ENCODE results near the gene FIP1L1. TPM values are rescaled to one million over a fixed set of nuclear protein-coding genes. Genes with fewer than 3 reads are reported as not detected.

FIP1L1 gene
- total RNA-seq, 1 experiment from 2014 or later = 47.6 TPM

GRCh38 chr4:53365486-53366300 lies 11.7 kb upstream of the FIP1L1 start, which contains the start of gene SCFD2 (continued):
- 0 out of 2 replicates have a peak, but pooled peaks have one; percentile 32 for TF ChIP-seq ZBTB43 (CRISPR knock-in tag; IDR thresholded peaks at IDR 0.05)
- no peak for TF ChIP-seq NR3C1 (CRISPR knock-in tag; conservative IDR thresholded peaks at IDR 0.05; ENCODE audit: low read depth)
- TF ChIP-seq FOXP4 (CRISPR knock-in tag; IDR thresholded peaks at IDR 0.05) = no peak
- no peak for TF ChIP-seq NFE2L1 (CRISPR knock-in tag; IDR thresholded peaks at IDR 0.05)
- TF ChIP-seq ZNF512 (CRISPR knock-in tag; IDR thresholded peaks at IDR 0.05; ENCODE audit: borderline replicate concordance) = no peak
- TF ChIP-seq E2F4 (CRISPR knock-in tag; IDR thresholded peaks at IDR 0.05; ENCODE audit: borderline replicate concordance, low read depth) = no peak
- no peak for TF ChIP-seq PRDM15 (CRISPR knock-in tag; IDR thresholded peaks at IDR 0.05)
- no peak for TF ChIP-seq ZNF317 (CRISPR knock-in tag; IDR thresholded peaks at IDR 0.05; ENCODE audit: borderline replicate concordance, low read depth)
- TF ChIP-seq ESRRA (CRISPR knock-in tag; IDR thresholded peaks at IDR 0.05; ENCODE audit: borderline replicate concordance) = no peak
- TF ChIP-seq TEAD1 (CRISPR knock-in tag; IDR thresholded peaks at IDR 0.05) = no peak
- no peak for TF ChIP-seq JUN (CRISPR knock-in tag; IDR thresholded peaks at IDR 0.05)
- no peak for TF ChIP-seq ZNF416 (CRISPR knock-in tag; IDR thresholded peaks at IDR 0.05)
- TF ChIP-seq USF1 (CRISPR knock-in tag; IDR thresholded peaks at IDR 0.05) = peak; percentile 84
- no peak for TF ChIP-seq TEAD4 (CRISPR knock-in tag; IDR thresholded peaks at IDR 0.05)
- no peak for TF ChIP-seq OVOL2 (CRISPR knock-in tag; IDR thresholded peaks at IDR 0.05; ENCODE audit: borderline replicate concordance)
- TF ChIP-seq AFF4 (CRISPR knock-in tag; IDR thresholded peaks at IDR 0.05; ENCODE audit: borderline replicate concordance) = no peak
- TF ChIP-seq HMGXB4 (CRISPR knock-in tag; IDR thresholded peaks at IDR 0.05) = no peak
- TF ChIP-seq AR (CRISPR knock-in tag; IDR thresholded peaks at IDR 0.05) = no peak

Data from WTC11 (cell line).